CD4-positive, alpha-beta T cell treated with Interleukin-21 for 1 hour (primary cell): Measurements from ENCODE around the gene SRRM5.
"Not testable (repeated sequence)": the region's sequence is repeated elsewhere in the genome, so short reads cannot be mapped to it uniquely, and the experiment has no call there.

ENCODE experiments used
- DNase-seq: peaks from one replicate; pipeline ENCODE4 v3.0.0-alpha.2; 2020

The SRRM5 gene, protein sequence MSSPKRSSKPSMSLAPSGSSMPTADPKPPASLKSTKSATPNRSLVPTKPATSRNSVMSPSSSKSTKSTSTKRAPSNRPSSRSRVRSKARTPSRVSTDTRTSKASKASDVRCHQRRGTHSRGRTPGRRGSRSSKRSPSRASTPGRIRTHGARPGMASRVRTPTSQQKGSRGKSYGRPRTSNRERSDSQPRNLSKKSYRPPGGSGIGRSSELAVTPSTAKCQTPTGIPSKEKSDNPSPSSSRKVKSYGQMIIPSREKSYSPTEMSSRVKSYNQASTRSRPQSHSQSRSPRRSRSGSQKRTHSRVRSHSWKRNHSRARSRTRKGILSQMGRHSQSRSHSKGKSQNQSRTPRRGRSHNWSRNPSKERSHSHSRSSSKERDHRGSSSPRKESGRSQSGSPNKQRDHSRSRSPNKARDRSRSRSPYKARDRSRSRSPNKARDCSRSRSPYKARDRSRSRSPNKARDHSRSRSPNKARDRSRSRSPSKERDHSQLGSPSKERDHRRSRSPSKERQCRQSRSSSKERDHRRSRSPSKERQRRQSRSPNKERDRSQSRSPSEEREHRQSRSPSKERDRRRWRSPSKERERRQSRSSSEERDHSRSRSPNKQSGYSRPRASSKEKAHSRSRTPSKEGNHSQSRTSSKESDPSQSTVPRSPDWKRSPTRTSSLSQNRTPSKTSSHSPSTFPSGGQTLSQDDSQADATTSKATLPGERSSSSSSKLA

DNA sequence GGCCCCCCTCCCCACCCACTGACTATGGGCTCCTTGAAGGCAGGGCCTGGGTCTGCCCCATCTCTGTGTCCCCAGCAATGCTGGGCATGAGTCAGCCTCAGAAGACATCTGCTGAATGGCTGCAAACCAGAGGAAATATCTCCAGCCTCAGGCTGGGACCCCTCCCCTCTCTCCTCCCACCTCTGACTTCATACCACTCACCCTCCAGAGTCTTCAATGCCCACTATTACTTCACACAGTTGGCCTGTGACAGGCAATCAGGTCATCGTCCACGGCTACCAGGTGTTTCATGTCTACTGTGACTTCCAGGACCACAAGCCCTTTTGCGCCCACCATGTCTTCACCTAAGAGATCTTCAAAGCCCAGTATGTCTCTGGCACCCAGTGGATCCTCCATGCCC, at the start of gene SRRM5:
Gene SRRM5, plus strand, starts transcription at position 301 of the 400 bp plus-strand sequence. Its CDS starts 34 bp downstream, at position 335.
- no peak for DNase-seq

DNA sequence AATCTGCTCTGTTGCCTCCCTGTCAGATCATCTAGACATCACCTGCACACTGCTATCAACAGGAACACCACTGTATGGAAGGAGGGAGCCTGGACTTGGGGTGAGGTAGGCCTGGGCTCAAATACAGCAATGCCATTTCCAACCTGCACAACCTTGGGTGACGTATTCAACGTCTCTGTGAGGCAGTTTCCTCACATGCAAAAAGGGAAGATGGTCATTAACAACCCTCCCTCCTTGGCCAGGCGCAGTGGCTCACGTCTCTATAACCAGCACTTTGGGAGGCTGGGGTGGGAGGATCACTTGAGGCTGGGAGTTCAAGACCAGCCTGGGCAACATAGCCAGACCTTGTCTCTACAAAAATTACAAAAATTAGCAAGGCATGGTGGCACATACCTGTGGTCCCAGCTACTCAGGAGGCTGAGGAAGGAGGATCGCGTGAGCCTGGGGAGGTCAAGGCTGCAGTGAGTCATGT, 49.6 kb upstream of the SRRM5 start:
- DNase-seq, result no peak

DNA sequence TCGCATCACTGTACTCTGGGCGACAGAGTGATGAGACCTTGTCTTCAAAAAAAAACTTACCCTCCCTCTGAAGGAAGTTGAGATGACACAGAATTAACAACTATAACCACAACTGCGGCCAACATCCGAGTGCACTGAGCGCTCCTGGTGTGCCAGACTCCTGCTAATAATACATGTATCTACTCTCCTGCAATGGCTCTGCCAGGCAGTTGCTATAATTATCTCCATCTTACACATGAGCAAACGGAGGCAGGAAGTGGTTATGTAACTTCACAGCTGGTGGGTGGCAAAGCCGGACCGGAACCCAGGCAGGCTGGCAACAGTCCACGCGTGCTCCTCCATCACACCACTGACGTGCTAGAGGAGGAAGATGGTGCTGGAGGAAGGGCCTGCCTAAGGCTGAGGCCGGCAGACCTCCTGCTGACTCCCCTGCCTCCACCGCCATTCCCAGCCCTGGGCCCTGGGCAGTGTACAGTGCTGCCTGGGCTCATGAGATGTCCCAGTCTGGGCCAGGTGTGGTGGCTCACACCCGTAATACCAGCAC, 49.1 kb upstream of the SRRM5 start:
- DNase-seq, result peak; percentile 92

DNA sequence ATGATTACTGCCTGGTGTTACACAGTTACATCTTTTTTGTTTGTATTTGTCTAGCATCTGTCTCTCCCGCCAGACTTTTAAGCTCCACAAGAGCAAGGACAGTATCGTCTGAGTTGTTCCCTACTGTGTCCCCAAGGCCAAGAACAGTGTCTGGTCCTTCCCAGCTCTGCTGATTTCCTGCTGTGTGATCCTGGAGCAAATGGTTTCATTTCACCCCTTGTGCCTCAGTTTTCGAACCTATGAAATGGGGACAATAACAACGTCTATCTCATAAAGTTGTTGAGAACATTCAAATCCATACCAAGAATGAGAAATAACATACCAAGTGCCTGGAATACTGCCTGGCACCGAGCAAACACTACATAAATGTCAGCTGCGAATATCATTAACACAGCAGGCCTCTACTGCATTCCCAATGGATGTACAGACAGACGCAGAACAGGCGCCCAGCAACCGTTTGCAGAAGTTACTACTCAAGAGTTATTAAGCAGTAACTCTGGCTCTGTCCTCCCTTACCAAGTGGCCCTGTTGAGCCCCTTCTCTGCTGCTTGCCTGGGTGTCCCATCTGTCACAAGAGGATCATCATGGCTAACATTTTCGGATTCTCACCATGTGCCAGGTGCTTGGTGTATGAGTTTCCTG, 48.0 kb upstream of the SRRM5 start:
- no peak for DNase-seq

DNA sequence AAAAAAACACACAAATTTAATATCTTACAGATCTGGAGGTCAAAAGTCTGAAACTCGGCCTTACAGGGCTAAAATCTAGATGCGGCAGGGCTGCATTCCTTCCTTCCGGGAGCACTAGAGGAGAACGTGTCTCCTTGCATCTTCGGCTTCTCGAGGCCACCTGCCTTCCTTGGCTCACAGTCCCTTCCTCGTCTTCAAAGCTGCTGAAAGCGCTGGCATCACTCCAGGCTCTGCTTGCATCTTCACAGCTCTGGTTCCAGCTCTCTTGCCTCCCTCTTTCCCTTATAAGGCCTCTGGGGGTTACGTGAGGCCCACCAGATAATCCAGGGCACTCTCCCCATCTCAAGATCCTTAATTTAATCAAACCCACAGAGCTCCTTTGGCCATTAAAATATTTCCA, 47.1 kb upstream of the SRRM5 start:
- no peak for DNase-seq

DNA sequence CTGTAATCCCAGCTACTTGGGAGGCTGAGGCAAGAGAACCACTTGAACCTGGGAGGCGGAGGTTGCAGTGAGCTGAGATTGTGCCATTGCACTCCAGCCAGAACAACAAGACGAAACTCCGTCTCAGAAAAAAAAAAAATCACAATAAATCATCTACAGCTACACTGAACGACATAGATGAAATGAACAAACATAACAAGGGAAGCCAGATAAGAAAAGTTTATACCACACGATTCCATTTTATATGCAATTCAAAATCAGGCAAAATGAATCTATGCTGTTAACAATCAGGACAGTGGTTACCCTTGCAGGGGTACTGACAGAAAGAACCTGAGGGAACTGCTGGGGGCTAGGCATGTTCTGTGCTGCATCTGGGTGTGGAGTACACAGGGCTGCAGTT, 42.2 kb upstream of the SRRM5 start:
- no peak for DNase-seq

DNA sequence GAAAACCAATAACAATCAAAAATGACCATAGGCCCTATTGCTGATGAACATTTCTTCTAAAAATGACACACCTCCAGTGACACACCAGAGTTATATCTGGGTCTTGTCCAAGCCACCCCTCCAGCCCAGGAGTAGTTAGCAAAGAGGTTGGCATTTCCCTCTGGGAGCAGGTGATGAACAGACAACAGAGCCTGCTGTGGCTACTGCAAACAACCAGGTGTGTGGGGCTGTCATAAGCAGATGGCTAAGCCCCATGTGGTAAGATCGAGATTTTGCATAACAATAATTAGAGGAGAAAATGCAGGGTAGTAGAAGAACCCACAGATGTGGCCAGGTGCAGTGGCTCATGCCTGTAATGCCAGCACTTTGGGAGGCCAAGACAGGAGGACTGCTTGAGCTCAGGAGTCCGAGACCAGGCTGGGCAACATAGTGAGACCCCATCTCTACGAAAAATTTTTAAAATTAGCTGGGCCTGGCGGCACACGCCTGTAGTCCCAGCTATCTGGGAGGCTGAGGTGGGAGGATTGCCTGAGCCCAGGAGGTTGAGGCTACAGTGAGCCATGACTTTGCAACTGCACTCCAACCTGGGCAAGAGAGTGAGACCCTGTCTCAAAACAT, 41.6 kb upstream of the SRRM5 start:
- no peak for DNase-seq

DNA sequence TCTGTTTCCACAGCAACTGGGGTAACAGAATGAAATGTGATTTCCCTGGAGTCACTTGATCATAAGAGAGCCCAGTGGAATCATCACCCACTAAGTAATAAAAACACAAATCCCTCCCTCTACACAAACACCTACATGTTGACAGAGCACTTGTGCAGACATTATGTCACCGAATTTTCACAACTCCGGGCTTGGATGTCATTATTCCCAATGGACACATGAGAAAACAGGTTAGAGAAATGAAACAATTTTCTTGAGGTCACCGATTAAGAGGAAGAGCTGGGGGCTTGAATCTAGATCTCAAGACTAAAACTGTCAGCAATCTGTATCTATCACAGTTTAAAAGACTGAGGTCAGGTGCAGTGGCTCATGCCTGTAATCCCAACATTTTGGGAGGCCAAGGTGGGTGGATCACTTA, 39.7 kb upstream of the SRRM5 start:
- DNase-seq, result no peak

DNA sequence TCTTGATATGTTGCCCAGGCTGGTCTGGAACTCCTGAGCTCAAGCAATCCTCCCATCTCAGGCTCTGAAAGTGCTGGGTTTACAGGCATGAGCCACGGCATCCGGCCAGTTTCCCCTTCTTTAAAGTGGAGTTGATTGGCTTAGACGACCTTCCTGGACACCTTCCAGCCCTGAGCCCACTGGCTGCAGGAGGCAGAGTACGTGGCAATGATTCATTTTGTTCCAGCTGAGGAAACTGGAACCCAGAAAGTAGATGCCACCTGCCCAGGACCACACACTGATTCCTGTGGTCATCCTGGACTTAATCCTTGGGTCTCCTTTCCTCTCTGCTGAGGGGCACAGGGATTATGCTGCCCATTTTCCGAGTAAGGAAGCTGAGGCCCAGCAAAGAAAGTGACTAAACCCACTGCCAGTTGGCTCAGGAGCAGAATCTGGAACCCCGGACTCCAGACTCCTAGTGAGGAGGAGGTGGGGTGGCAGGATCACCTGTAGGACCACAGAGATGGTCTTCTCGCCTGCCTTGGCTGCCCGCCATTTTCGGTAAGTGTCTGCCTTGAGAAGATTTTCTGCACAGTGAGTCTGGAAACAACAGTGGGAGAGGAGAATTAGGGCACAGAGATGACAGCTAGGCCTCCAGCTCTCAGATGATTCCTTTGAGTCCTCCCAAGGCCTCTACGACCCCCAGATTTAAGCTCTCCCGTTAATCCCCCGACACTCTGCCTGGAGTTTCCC, 37.3 kb upstream of the SRRM5 start:
- no peak for DNase-seq

DNA sequence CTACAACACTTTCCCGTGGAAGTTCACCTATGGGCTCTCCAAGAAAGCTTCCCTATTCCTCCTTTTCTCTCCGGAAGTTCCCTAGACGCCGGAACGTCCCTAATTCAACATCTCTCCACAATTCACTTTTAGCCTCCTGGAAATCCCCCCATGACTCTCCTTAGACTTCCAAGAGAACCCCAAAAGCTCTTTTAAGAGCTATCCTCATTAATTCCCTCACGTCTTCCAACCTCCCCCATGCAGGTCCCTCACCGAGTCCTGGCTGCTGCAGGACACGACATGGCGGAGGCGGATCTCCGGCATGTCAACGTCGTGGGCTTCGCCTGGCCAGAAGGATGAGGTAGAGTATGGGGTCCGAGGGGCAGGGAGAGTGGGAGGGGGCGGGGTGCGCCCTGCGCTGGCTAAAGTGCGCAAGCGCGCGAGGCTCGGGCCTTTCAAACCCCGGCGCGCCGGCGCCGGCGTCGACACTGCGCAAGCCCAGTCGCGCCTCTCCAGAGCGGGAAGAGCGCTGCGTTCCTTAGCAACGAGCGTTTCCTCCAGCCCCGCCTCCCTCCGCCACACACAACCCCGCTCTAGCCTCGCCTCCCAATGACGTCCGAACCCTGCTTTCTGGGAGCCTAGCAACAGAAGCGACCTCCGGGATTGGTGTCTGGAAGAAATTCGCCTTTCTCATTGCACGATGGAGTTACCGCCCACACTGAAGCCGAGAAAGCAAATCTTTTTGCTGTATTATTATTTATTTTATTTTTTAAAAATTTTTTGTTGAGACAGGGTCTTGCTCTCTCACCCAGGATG, 36.5 kb upstream of the SRRM5 start, which contains the start of the genes PINLYP and XRCC1:
Gene PINLYP, plus strand, starts transcription at position 646 of the 795 bp plus-strand sequence. CDS start 1,391 bp downstream, outside the sequence.
Gene XRCC1, minus strand, starts transcription at position 372 of the 795 bp plus-strand sequence. Its CDS starts 69 bp downstream, at position 303.
- DNase-seq, result peak; percentile 98

DNA sequence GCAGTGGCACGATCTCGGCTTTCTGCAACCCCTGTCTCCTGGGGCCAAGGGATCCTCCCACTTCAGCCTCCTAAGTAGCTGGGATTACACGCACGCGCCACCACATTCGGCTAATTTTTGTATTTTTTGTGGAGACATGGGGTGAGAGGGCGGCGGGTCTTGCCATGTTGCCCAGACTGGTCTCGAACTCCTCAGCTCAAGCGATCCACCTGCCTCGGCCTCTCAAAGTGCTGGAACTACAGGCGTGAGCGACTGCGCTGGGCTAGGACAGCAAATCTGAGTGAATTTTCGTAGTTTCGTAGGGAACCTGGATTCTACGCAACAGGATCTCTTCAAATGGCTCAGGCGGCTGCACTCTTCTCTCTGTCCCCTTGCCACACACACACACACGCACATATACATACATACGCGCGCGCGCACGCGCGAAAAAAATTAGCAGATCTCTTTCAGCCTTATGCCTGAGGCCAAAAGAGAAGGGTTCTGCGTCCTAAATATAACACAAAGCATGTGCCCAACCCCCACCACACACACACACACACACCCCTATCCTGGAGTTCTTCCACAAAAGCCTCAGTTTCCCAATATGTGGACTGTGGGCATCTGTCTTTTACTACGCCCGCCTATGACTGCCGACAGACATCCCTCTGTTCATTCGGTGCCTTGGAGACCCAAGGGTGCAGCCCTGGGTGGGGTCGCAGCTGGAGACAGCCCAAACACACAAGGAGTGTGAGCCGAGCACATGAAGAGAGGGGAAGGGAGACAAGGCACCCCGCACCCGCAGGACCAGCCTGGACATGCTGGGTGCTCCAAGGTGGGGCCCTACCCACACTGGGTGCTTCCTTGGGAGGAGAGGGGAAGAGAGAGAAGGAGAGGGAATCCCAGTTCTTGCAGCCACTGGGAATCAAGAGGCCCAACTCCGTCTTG, 35.7 kb upstream of the SRRM5 start:
- no peak for DNase-seq

DNA sequence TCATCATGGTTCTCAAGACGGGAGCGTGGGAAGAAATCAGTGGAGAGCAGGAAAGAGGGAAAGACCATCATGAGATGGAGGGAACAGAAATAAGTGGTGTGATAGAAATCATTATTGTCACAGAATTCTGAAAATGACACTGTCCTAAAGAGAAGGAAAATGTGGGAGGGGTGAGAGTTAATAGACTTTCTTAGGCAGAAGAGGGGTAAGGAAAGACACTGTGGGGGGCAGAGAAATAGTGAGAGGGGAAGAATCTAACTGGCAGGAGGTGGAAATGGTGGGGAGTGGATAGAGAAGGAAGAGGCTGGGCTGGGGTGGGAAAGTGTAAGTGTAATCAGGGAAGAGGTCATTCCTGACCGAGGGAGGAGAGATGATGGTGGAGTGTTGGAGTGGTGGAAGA, 33.1 kb upstream of the SRRM5 start:
- no peak for DNase-seq

DNA sequence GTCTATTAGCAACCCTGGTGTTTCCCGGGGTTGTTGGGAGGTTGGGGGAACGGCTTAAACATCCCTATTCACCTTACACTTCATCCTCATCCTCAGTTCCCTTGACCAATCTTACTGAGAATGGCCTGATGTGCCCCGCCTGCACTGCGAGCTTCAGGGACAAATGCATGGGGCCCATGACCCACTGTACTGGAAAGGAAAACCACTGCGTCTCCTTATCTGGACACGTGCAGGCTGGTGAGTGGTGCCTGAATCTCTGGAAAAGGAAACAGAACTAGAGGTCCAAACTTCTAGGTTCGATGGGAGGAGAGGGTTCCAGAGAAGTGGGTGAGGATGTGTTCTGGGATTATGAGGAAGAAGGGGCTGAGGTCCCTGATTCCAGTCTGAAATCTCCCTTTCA, 30.4 kb upstream of the SRRM5 start:
- DNase-seq, result no peak

DNA sequence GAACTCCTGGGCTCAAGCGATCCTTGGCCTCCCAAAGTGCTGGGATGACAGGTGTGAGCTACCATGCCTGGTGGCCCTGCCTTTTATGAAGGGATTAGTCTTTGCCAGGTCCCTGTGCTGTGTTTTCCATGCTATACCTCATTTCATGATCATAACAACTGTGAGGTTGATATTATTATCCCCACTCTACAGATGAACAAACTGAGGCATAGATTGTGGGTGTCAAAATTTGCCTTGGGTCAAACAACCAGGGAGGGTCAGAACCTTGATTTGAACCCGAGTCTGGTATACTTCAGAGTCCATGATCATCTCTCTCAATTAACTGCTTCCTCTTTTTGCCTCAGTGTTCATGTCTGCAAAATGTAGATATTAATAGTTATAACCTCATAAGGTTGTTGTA, 29.4 kb upstream of the SRRM5 start:
- DNase-seq, result no peak

DNA sequence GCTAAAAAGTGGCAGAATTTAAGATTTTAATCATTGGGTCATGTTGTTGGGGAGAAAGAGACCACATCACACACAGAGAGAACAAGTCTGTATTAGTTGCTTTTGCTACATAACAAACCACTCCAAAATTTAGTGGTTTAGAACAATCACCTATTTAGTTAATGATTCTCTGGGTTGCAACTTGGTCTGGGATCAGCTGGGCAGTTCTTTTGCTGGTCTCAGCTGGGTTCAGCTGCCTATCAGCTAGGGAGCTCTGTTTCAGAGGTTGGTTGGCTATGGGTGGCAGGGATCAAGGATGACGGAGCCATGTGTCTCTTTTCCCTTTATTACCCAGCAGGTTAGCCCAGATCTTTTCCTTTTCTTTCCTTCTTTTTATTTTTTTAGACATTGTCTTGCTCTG, 27.4 kb upstream of the SRRM5 start:
- DNase-seq, result no peak

DNA sequence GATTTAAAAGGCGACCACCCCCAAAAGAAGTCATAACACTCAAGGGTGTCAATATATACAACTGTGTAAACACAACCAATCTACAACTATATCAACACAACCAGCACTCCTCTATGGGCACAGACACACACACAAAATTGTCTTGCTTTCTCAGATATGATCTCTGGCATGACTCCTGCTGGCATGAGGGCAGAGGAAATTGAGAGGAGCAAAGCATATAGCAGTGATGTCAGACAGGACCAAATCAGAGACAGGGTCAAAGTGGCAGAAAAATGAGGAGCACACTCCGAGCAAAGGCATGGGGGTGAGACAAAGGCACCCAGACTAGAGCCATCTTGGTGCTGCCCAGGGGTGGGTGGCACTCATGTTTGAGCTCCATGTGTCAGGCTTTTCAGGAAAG, 25.5 kb upstream of the SRRM5 start:
- no peak for DNase-seq

DNA sequence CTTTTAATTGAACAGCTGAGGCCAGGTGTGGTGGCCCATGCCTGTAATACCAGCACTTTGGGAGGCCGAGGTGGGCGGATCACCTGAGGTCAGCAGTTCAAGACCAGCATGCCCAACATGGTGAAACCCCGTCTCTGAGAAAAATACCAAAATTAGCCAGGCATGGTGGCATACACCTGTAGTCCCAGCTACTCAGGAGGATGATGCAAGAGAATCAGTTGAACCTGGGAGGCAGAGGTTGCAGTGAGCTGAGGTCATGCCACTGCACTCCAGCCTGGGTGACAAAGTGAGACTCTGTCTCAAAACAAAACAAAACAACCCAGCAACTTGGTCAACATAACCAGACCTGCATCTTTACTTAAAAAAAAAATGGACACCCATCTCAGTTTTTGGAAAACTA, 24.9 kb upstream of the SRRM5 start:
- not testable (repeated sequence) for DNase-seq

DNA sequence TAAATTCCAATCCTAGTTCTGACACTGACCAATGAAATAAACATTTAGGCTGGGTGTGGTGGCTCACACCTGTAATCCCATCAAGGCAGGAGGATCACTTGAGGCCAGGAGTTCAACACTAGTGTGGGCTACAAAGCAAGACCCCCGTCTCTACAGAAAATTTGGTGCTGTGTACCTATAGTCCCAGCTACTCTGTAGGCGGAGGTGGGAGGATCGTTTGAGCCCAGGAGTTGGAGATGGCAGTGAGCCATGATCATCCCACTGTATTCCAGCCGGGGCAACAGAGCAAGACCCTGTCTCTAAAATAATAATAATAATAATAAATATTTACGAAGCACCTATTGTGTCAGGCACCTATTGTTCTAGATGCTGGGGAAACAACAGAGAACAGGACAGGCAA, 22.6 kb upstream of the SRRM5 start:
- no peak for DNase-seq

DNA sequence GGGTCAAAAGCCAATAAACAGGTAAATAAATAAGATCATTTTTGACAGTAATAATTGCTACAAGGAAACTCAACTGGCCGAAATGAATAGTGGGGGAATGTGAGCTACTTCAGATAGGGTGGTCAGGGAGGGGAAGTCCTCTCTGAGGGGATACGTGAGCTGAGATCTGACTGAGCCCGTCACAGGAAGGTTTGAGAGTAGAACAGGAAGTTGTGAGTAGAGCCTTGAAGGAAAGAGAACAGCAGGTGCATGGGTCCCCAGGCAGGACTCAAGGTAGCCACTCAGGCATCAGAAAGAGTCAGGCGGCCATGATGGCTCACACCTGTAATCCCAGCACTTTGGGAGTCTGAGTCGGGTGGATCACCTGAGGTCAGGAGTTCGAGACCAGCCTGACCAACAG, 22.2 kb upstream of the SRRM5 start:
- DNase-seq, result no peak
